K562 (cell line): ENCODE results near the gene SLC8A2. TPM values are rescaled to one million over a fixed set of nuclear protein-coding genes. Genes with fewer than 3 reads are reported as not detected.

Experiments used
- ATAC-seq: fragments of 200-7000 bp; cut with Tn5 transposase; 3 replicates; pipeline ENCODE4 v1.9.1; 2020; ENCODE audit warnings: moderate library complexity
- BruUV-seq: library from RNA; stranded (reverse); fragments of 400-500 nt; replicated peaks from 2 replicates; lab custom pipeline; 2021; lab: Mats Ljungman, UMichigan
- CTCF ChIA-PET: fragments of 300-600 bp; formaldehyde crosslinking; extraction: SDS; loops from one replicate; lab custom pipeline; 2021; ENCODE audit warnings: low intra/inter-chr PET ratio; lab: Yijun Ruan, JAX
- POLR2A ChIA-PET: fragments of 300-600, 350-650 bp; sonication (Branson Sonifier 250); formaldehyde crosslinking; extraction: SDS; loops from one replicate; lab custom pipeline; 2021; ENCODE audit warnings: antibody characterized with exemption, inconsistent platforms; lab: Yijun Ruan, JAX
- DNase-seq, 4 experiments: peaks; one replicate each; pipeline versions ENCODE4 v3.0.0 to v3.0.0-alpha.2; 2011 to 2018; ENCODE audit warnings: low spot score in 3 of 4, mixed read lengths in 3 of 4; ENCODE audit errors: extremely low read depth in 1 of 4
- FAIRE-seq: peaks from 2 replicates; lab custom pipeline; 2011; peaks lifted over from hg19 to GRCh38; lab: Jason Lieb, UNC
- H2AFZ ChIP-seq: 2 replicates; pipeline ENCODE4 v1.6.0; 2011; ENCODE audit warnings: low read depth, low read length, control low read depth, inconsistent platforms
- H3K27ac ChIP-seq: fragments of 200-600 bp; 3 replicates; pipeline ENCODE4 v1.8.0; 2011; ENCODE audit warnings: low read depth, mild to moderate bottlenecking, control low read depth, inconsistent platforms, low read length, moderate library complexity, mixed read lengths; ENCODE audit errors: extremely low read depth
- H3K27me3 ChIP-seq, 2 experiments: fragments of 300-600 bp in 1 of 2; 2 replicates in 1 of 2; 3 replicates in 1 of 2; pipeline versions ENCODE4 v1.6.0 to v1.8.0; 2011; ENCODE audit warnings: inconsistent platforms in 2 of 2, low read length in 2 of 2, mild to moderate bottlenecking in 1 of 2, mixed read lengths in 1 of 2, moderate library complexity in 1 of 2; ENCODE audit not compliant: control insufficient read depth in 2 of 2, insufficient read depth in 2 of 2
- H3K36me3 ChIP-seq: fragments of 300-600 bp; 3 replicates; pipeline ENCODE4 v1.8.0; 2011; ENCODE audit warnings: mild to moderate bottlenecking, low read length, inconsistent platforms; ENCODE audit not compliant: control insufficient read depth, insufficient read depth
- H3K4me1 ChIP-seq, 2 experiments: fragments of 200-600 bp in 1 of 2; replicated peaks in 1 of 2; 2 replicates in 1 of 2; 3 replicates in 1 of 2; pipeline versions ENCODE4 v1.5.1 to v1.8.0; 2011; ENCODE audit warnings: inconsistent platforms in 2 of 2, low read length in 2 of 2, mild to moderate bottlenecking in 1 of 2, mixed read lengths in 1 of 2, moderate library complexity in 1 of 2; ENCODE audit not compliant: control insufficient read depth in 2 of 2, insufficient read depth in 2 of 2
- H3K4me2 ChIP-seq: 2 replicates; pipeline ENCODE4 v1.6.1; 2011; ENCODE audit warnings: low read length, control low read depth, inconsistent platforms, mixed read lengths; ENCODE audit not compliant: insufficient read depth
- H3K4me3 ChIP-seq: fragments of 200-600 bp; sonication (generic), shearing (Covaris generic); 2 replicates; pipeline ENCODE4 v1.5.1; 2016; ENCODE audit warnings: control low read depth, inconsistent platforms
- H3K79me2 ChIP-seq: fragments of 200-600 bp; 3 replicates; pipeline ENCODE4 v1.8.0; 2011; ENCODE audit warnings: low read length, inconsistent platforms; ENCODE audit not compliant: control insufficient read depth, insufficient read depth
- H3K9ac ChIP-seq, 2 experiments: 2 replicates each; pipeline versions ENCODE4 v1.6.0 to v1.6.1; 2011; ENCODE audit warnings: low read depth in 2 of 2, low read length in 2 of 2, control low read depth in 1 of 2, inconsistent platforms in 1 of 2, mild to moderate bottlenecking in 1 of 2, mixed read lengths in 1 of 2; ENCODE audit not compliant: insufficient read depth in 1 of 2
- H3K9me1 ChIP-seq: one replicate; pipeline ENCODE4 v1.6.0; 2011; ENCODE audit warnings: inconsistent platforms, mild to moderate bottlenecking, low read length, moderate library complexity; ENCODE audit not compliant: control insufficient read depth, insufficient read depth
- H3K9me3 ChIP-seq: replicated peaks from 2 replicates; pipeline ENCODE4 v1.5.1; 2011; ENCODE audit warnings: low read depth, low read length, inconsistent platforms; ENCODE audit not compliant: control insufficient read depth, insufficient read depth
- H4K20me1 ChIP-seq: replicated peaks from 2 replicates; pipeline ENCODE4 v1.6.1; 2011; ENCODE audit warnings: low read length, inconsistent platforms, mixed read lengths; ENCODE audit not compliant: control insufficient read depth, insufficient read depth
- ARID4B ChIP-seq: sonication (generic); formaldehyde crosslinking; IDR thresholded peaks from 2 replicates; pipeline ENCODE4 v1.8.0; 2022; ENCODE audit warnings: mild to moderate bottlenecking, missing genetic modification reagents
- ATF3 ChIP-seq, 2 experiments: fragments of 450-650 bp in 1 of 2; sonication (generic) in 1 of 2; formaldehyde crosslinking in 1 of 2; IDR thresholded peaks in 1 of 2; conservative IDR thresholded peaks in 1 of 2; 2 replicates each; pipeline versions ENCODE4 v1.6.1 to v1.8.1; 2016 to 2023; ENCODE audit warnings: mild to moderate bottlenecking in 2 of 2, moderate library complexity in 2 of 2, inconsistent platforms in 1 of 2, missing genetic modification reagents in 1 of 2
- CXXC5 ChIP-seq: fragments of 250-450 bp; sonication (Bioruptor Pico); IDR thresholded peaks from 2 replicates; pipeline ENCODE4 v1.8.0; 2022; ENCODE audit warnings: inconsistent platforms, mild to moderate bottlenecking, moderate library complexity
- ELF1 ChIP-seq: fragments of 200-800 bp; sonication (Bioruptor generic); IDR thresholded peaks from 2 replicates; pipeline ENCODE4 v1.6.1; 2016; ENCODE audit warnings: missing genetic modification characterization, missing compliant biosample characterization
- ETS2 ChIP-seq: IDR thresholded peaks from 2 replicates; pipeline ENCODE4 v1.6.1; 2016; ENCODE audit warnings: borderline replicate concordance, missing genetic modification characterization, mild to moderate bottlenecking, moderate library complexity, missing compliant biosample characterization; ENCODE audit not compliant: poor library complexity, severe bottlenecking
- FOXO4 ChIP-seq: fragments of 450-650 bp; formaldehyde crosslinking; IDR thresholded peaks from 2 replicates; pipeline ENCODE4 v1.4.0; 2020; ENCODE audit warnings: mild to moderate bottlenecking, moderate library complexity
- GTF2F1 ChIP-seq: IDR thresholded peaks from 2 replicates; pipeline ENCODE4 v1.6.1; 2011; ENCODE audit warnings: low read depth, low read length, improper control_type of control experiment
- NBN ChIP-seq: fragments of 450-650 bp; IDR thresholded peaks from 2 replicates; pipeline ENCODE4 v1.6.1; 2016; ENCODE audit warnings: low read depth, mild to moderate bottlenecking
- RAD21 ChIP-seq, 2 experiments: fragments of 250-450 bp in 1 of 2; fragments of 450-650 bp in 1 of 2; sonication (Bioruptor Pico) in 1 of 2; formaldehyde crosslinking in 1 of 2; IDR thresholded peaks in 1 of 2; conservative IDR thresholded peaks in 1 of 2; 2 replicates each; pipeline versions ENCODE4 v1.4.0 to v1.8.0; 2020 to 2022; ENCODE audit warnings: mild to moderate bottlenecking in 2 of 2, moderate library complexity in 1 of 2
- SFPQ ChIP-seq: fragments of 200-400 bp; formaldehyde crosslinking; IDR thresholded peaks from 2 replicates; pipeline ENCODE4 v1.6.1; 2017; ENCODE audit warnings: mild to moderate bottlenecking, low read depth, low read length, moderate library complexity
- XRCC3 ChIP-seq: fragments of 450-650 bp; IDR thresholded peaks from 2 replicates; pipeline ENCODE4 v1.6.1; 2017; ENCODE audit warnings: mild to moderate bottlenecking, moderate library complexity
- XRCC4 ChIP-seq: IDR thresholded peaks from one replicate; pipeline ENCODE4 v1.6.1; 2011; ENCODE audit not compliant: insufficient read depth, insufficient read length; ENCODE audit errors: extremely low read depth
- ZBTB17 ChIP-seq: fragments of 450-650 bp; formaldehyde crosslinking; IDR thresholded peaks from 2 replicates; pipeline ENCODE4 v1.4.0; 2020; ENCODE audit warnings: mild to moderate bottlenecking
- WGBS: fragments of 100-300 bp; shearing (Covaris generic); methylation state at CpG from one replicate; pipeline ENCODE4 v1.1.6; 2016; ENCODE audit warnings: low coverage, mixed read lengths; ENCODE audit not compliant: insufficient coverage; ENCODE audit errors: missing lambda C conversion rate; 5-methylcytosine and 5-hydroxymethylcytosine counted together
- in situ Hi-C: fragments of 300-500 bp; cut with MboI; formaldehyde crosslinking; loops from 4 replicates; pipeline ENCODE4 v1.15.0; 2018; ENCODE audit warnings: inconsistent platforms, mixed read lengths
- intact Hi-C: fragments of 100-400 bp; cut with micrococcal nuclease; formaldehyde crosslinking; loops from 2 replicates; pipeline ENCODE4 v1.14.2; 2022
- polyA plus RNA-seq, 8 experiments: library from polyadenylated mRNA; depleted of rRNA in 4 of 8; stranded (reverse) in 5 of 8; unstranded in 3 of 8; fragments of >200 nt; fragmentation: Nextera tagmentation in 2 of 8; fragmentation: Illumina TruSeq in 1 of 8; extraction: Ambion mirVana in 2 of 8; extraction: Trizol in 1 of 8; gene quantifications; 2 replicates each; pipeline versions ENCODE4 v1.2.1 to v1.2.3, GENCODE V29; 2011 to 2014; ENCODE audit warnings: inconsistent platforms in 1 of 8, missing spikeins in 1 of 8
- total RNA-seq, 7 experiments: library from RNA; depleted of rRNA in 6 of 7; stranded (reverse); fragments of >200 nt in 6 of 7; fragmentation: Illumina TruSeq in 2 of 7; extraction: Trizol in 2 of 7; gene quantifications; 2 replicates each; pipeline versions ENCODE4 v1.2.1 to v1.2.3, GENCODE V29; 2011 to 2021; ENCODE audit warnings: low replicate concordance in 1 of 7

SLC8A2 gene
- total and polyA plus RNA-seq, 9 of the 15 experiments (the other 6 are each of a cell fraction or from before 2014, with no cell fraction given) = 0.07 to 0.66 (median 0.24) TPM; not detected in 3

GRCh38 chr19:47509973-47510372 lies 38.3 kb upstream of the SLC8A2 start:
- Histone ChIP-seq H3K4me1 (peaks cover 16 to 54% of the 10 kb centered on the region in 2 experiments), H3K4me2 (no peak overlapping the region), H3K36me3 (peaks cover 45% of the 10 kb centered on the region; the same call in 2 of the 3 replicates), H3K4me3 (no peak overlapping the region), H2AFZ (no peak overlapping the region), H3K9me3 (no peaks in the 10 kb centered on the region), H3K27me3 (no peaks in the 10 kb centered on the region), H3K79me2 (peaks cover 82% of the 10 kb centered on the region), H3K27ac (no peak overlapping the region), H3K9me1 (no peaks in the 10 kb centered on the region), H3K9ac (0 out of 4 replicates have a peak overlapping the region, but pooled peaks of 1 of the 2 experiments have one; percentile 10), H4K20me1 (peaks cover 11% of the 10 kb centered on the region)
- intact Hi-C loops = no loop called here
- DNase-seq = no peak
- in situ Hi-C loops = no loop called here
- BruUV-seq = no TSS peak
- POLR2A ChIA-PET = interaction anchor here (0.6 to 1.3 kb wide), 5 partner anchors 10 to 62 kb away, joined by 3 to 5 read pairs (median 3); no protein-coding TSS in a partner anchor
- CTCF ChIA-PET = no interaction called here
- FAIRE-seq = no peak
- ATAC-seq = no peak
- 88% methylated on average over 8 of the region's 8 CpGs for WGBS
- TF ChIP-seq SFPQ (no peak), XRCC4 (no peak), ETS2 (tag) (no peak), NBN (no peak), RAD21 (CRISPR knock-in tag; conservative IDR thresholded peaks at IDR 0.05 in 1 of 2, IDR thresholded peaks at IDR 0.05 in 1 of 2) (no peak), ATF3 (IDR thresholded peaks at IDR 0.05) (no peak), ATF3 (CRISPR knock-in tag; conservative IDR thresholded peaks at IDR 0.05) (no peak), ZBTB17 (CRISPR knock-in tag) (no peak), CXXC5 (CRISPR knock-in tag) (no peak), FOXO4 (no peak), XRCC3 (no peak), GTF2F1 (no peak), ELF1 (tag) (no peak), ARID4B (CRISPR knock-in tag) (no peak)
